Astrocyte (in vitro differentiated cells and primary cell): Measurements from ENCODE around the gene PTPN22.

ENCODE experiments used
- EZH2 ChIP-seq: IDR thresholded peaks from 2 replicates; pipeline ENCODE4 v1.6.1; 2012; ENCODE audit warnings: mild to moderate bottlenecking, low read length, inconsistent platforms; ENCODE audit not compliant: insufficient read depth
- TF ChIP-seq, protein P1 (sequence below): IDR thresholded peaks from 2 replicates; pipeline ENCODE4 v1.5.1; 2011; ENCODE audit warnings: low read depth, mild to moderate bottlenecking, inconsistent platforms, low read length, moderate library complexity; ENCODE audit not compliant: insufficient read depth

DNA sequence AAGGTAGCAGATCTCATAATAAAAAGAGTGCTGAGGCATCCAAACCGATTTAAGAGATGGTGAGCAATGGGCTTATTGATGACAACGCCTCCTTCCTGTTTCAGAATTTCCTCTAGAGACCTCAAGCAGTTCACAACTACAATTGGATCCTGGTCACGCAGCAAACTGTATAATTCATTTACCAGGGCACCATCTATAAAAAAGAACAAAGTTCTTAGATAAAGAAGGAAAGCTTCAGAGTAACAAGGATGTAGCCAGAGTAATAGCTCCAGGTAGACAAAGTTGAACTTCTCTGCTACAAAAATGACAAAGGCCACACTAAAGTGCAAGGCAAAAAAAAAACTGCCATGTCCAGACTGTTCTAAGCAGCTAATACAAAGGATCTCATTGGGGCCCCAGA lies 29.7 kb upstream of the PTPN22 start:
- TF ChIP-seq, protein P1, sequence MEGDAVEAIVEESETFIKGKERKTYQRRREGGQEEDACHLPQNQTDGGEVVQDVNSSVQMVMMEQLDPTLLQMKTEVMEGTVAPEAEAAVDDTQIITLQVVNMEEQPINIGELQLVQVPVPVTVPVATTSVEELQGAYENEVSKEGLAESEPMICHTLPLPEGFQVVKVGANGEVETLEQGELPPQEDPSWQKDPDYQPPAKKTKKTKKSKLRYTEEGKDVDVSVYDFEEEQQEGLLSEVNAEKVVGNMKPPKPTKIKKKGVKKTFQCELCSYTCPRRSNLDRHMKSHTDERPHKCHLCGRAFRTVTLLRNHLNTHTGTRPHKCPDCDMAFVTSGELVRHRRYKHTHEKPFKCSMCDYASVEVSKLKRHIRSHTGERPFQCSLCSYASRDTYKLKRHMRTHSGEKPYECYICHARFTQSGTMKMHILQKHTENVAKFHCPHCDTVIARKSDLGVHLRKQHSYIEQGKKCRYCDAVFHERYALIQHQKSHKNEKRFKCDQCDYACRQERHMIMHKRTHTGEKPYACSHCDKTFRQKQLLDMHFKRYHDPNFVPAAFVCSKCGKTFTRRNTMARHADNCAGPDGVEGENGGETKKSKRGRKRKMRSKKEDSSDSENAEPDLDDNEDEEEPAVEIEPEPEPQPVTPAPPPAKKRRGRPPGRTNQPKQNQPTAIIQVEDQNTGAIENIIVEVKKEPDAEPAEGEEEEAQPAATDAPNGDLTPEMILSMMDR, result no peak
- no peak for TF ChIP-seq EZH2
